ENCODE data around the gene EPHA8. TPM values are rescaled to one million over a fixed set of nuclear protein-coding genes. Genes with fewer than 3 reads are reported as not detected.

The EPHA8 gene
- total and polyA plus RNA-seq, 4 donors: 1.8 to 17.1 (median 9.0) TPM

DNA sequence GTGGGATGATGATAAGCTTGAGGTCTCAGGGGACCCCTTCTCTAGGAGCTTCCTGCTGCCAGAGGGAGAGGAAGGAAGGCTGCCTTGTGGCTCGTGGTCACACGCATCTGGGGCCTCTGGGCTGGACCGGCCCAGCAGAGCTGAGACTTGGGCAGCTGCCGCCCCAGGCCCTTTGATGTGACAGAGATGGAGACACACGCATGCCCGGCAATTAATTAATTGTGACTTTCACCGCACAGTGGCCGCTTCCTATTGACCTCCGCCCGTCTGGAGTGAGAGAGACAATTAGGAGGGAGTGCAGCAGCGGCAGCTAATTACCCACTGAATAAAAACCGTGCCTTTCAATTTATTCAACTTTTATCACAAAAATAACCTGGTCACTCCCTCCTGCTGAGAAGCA is 56.5 kb downstream of the EPHA8 start:
- 19% methylated on average over 6 of the region's 12 CpGs for whole genome bisulfite sequencing (ENCODE audit: insufficient coverage)
- no peaks in the 10 kb centered on the region for H3K9me3 ChIP-seq (ENCODE audit: control insufficient read depth, insufficient read depth, low read length)
- H3K27me3 ChIP-seq (ENCODE audit: control insufficient read depth, insufficient read depth, low read length): peaks cover 23% of the 10 kb centered on the region
- no peaks in the 10 kb centered on the region for H3K36me3 ChIP-seq (ENCODE audit: control insufficient read depth, insufficient read depth, low read length)
- H3K4me1 ChIP-seq (ENCODE audit: control insufficient read depth, insufficient read depth, low read length): peaks cover 6% of the 10 kb centered on the region
- H3K4me3 ChIP-seq (ENCODE audit: low read depth, low read length): no peak overlapping the region
- no peak overlapping the region for H3K27ac ChIP-seq (ENCODE audit: low read depth, low read length)
- peak in 1 of 6 donors; percentile 39 for DNase-seq (ENCODE audit: low read depth in 4 of 6, low spot score in 6 of 6)

DNA sequence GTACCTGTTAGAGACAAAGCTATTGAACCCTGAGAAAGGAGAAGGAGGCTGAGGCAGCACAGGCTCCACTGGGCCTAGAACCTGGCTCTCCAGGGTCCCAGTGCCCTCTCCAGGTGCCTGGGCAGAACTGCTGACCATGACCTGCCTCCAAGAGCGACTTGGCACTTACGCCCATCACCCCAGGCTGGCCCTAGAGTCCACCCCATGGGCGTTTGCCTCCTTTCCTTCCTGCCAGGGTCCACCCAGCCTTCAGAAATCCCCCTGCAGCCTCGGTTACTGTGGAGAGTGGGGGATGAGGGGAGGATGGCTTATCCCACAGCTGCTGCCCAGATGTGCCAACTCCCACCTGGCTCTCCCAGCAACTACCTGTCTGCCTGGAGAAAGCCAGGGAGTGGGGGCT is 58.5 kb downstream of the EPHA8 start:
- H3K4me1 ChIP-seq (ENCODE audit: control insufficient read depth, insufficient read depth, low read length): peaks cover 20% of the 10 kb centered on the region
- no peak overlapping the region for H3K27ac ChIP-seq (ENCODE audit: low read depth, low read length)
- no peak for DNase-seq (ENCODE audit: low read depth in 4 of 6, low spot score in 6 of 6)
- no CpG with 5 or more reads among the region's 4 CpGs for WGBS (ENCODE audit: insufficient coverage)
- H3K27me3 ChIP-seq (ENCODE audit: control insufficient read depth, insufficient read depth, low read length): peaks cover 28% of the 10 kb centered on the region
- H3K9me3 ChIP-seq (ENCODE audit: control insufficient read depth, insufficient read depth, low read length): no peaks in the 10 kb centered on the region
- H3K4me3 ChIP-seq (ENCODE audit: low read depth, low read length): no peak overlapping the region
- H3K36me3 ChIP-seq (ENCODE audit: control insufficient read depth, insufficient read depth, low read length): no peaks in the 10 kb centered on the region

DNA sequence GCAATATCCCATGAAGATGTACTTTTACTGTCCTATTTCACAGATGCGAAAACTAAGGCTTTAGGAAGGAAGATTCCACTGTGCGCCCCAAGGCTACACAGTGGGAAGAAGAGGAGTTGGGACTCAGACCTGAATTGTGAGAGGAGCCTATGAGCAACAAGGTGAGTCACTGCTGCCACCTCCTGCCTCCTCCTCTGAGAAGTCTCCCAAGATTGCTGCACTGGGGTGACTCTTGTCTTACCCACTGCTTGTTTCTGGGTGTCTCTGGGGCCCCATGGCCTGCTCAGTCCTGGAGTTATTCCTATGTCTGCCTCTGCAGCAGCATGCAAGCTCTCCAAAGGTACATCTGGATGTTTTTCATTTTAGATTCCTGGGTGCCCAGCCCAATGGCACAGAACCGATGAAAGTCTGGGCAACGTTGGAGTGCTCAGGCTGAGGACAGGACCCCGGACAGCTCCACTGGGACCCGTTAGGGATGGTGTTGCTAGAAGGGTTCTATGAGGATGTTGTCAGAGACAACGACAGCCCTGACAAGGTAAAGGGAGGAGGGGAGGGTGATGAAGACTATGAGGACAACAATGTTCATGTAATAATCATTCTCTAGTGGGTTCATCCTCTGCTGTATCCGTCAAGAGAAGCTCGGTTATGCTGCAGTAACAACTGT is 62.1 kb downstream of the EPHA8 start:
- Histone ChIP-seq H3K36me3 (ENCODE audit: control insufficient read depth, insufficient read depth, low read length) (no peaks in the 10 kb centered on the region), H3K9me3 (ENCODE audit: control insufficient read depth, insufficient read depth, low read length) (no peaks in the 10 kb centered on the region), H3K4me3 (ENCODE audit: low read depth, low read length) (no peak overlapping the region), H3K4me1 (ENCODE audit: control insufficient read depth, insufficient read depth, low read length) (peaks cover 16% of the 10 kb centered on the region), H3K27me3 (ENCODE audit: control insufficient read depth, insufficient read depth, low read length) (peaks cover 11% of the 10 kb centered on the region), H3K27ac (ENCODE audit: low read depth, low read length) (no peak overlapping the region)
- WGBS (ENCODE audit: insufficient coverage): 52% methylated on average over 7 of the region's 9 CpGs
- DNase-seq (ENCODE audit: low read depth in 4 of 6, low spot score in 6 of 6): no peak

DNA sequence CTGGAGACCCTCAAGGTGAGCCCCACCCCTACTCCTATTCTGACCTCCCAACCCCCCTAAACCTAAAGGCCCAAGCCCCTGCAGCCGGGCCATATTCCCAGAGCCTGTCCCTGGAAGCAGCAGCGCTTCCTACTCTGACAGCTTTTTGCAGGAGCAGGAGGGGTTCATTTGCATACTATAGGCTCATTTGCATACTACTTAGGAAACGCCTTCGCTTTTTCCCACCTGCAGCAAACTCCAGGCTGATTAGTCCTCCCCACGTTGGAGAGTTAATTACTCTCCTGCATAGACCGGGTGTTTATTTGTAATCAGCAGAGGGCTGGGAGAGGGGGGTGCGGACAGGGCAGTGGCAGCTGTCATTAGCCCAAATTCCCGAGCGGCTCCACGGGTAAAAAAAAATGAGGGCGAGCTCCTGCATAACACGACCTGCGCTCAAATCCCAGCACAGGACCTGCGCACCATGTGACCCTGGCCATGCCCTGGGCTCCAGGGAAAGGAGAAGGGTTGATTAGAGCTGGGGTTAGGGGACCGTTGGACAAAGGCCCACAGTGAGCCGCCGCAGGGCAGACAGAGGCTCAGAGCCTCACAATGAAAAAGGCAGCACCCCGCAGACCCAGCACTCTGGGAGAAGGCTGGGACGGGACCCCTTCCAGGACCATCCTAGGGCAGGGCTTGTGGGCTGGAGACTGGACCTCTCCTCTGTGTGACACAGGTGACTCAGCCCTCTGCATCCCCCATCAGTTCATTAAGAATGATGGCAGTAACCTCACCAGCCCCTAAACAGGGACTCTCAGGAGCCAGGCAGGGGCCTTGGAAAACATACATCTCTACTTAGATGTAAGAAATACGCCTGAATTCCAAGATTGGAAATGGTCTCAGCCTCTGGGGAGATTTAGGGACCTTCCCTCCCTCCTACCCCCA is 63.2 kb downstream of the EPHA8 start:
- peaks cover 16% of the 10 kb centered on the region for H3K4me1 ChIP-seq (ENCODE audit: control insufficient read depth, insufficient read depth, low read length)
- no peak overlapping the region for H3K4me3 ChIP-seq (ENCODE audit: low read depth, low read length)
- H3K9me3 ChIP-seq (ENCODE audit: control insufficient read depth, insufficient read depth, low read length): no peaks in the 10 kb centered on the region
- H3K27ac ChIP-seq (ENCODE audit: low read depth, low read length): no peak overlapping the region
- DNase-seq (ENCODE audit: low read depth in 4 of 6, low spot score in 6 of 6): peak in 1 of 6 donors; percentile 78
- peaks cover 11% of the 10 kb centered on the region for H3K27me3 ChIP-seq (ENCODE audit: control insufficient read depth, insufficient read depth, low read length)
- H3K36me3 ChIP-seq (ENCODE audit: control insufficient read depth, insufficient read depth, low read length): no peaks in the 10 kb centered on the region
- 20% methylated on average over 14 of the region's 20 CpGs for WGBS (ENCODE audit: insufficient coverage)

DNA sequence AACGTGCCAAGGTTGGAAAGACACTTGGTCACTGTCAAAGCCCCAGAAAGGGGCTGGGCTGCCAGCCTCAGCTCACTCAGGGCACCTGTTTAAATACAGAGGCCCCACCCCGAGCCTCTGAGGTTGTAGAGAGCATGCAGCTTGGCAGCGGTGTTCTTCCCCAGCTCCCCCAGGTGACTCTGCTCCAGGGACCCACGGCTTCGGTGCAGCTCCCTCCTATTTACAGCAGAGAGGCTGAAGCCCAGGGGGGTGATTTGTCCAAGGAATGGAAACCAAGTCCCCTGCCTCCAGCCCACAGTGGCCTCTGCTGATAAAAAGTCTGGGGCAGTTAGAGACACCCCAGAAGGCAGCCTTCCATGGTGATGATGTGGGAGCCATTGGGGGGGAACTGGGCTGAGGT is 64.0 kb downstream of the EPHA8 start:
- no peak for DNase-seq (ENCODE audit: low read depth in 4 of 6, low spot score in 6 of 6)
- Histone ChIP-seq H3K27me3 (ENCODE audit: control insufficient read depth, insufficient read depth, low read length) (peaks cover 6% of the 10 kb centered on the region), H3K36me3 (ENCODE audit: control insufficient read depth, insufficient read depth, low read length) (no peaks in the 10 kb centered on the region), H3K4me1 (ENCODE audit: control insufficient read depth, insufficient read depth, low read length) (peaks cover 16% of the 10 kb centered on the region), H3K9me3 (ENCODE audit: control insufficient read depth, insufficient read depth, low read length) (no peaks in the 10 kb centered on the region), H3K27ac (ENCODE audit: low read depth, low read length) (no peak overlapping the region), H3K4me3 (ENCODE audit: low read depth, low read length) (no peak overlapping the region)
- WGBS (ENCODE audit: insufficient coverage): 56% methylated on average over 3 of the region's 5 CpGs

DNA sequence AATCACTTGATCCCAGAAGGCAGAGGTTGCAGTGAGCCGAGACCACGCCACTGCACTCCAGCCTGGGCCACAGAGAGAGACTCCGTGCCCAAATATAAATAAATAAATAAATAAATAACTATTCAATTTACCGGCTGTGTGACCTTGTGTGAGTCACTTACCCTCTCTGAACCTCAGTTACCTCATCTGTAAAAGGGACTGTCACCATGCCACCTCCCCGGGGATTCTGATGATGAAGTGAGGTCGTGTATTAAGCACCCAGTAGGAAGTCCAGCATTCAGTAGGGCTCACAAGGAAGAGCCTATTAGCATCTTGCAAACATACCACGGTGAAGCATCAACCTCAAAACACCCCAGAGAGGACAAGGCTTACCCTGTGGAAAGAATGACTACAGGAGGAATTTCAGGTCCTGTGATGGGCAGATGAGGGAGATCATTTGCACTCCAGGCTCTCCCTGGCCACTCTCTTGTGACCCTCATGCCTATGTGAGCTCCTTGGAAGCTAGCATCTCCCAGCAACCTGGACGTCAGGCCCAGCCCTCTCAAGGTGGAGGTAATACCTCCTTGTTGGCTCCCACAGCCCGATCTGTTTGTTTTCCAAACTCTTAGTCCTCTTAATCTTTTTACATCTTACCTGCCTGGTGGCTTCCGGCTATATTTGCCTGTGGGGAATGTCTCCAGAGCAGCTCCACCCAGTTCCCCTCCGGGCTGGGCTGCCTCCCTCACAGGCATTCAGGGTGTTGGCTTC is 65.6 kb downstream of the EPHA8 start:
- peaks cover 6% of the 10 kb centered on the region for H3K27me3 ChIP-seq (ENCODE audit: control insufficient read depth, insufficient read depth, low read length)
- H3K4me3 ChIP-seq (ENCODE audit: low read depth, low read length): no peak overlapping the region
- peaks cover 16% of the 10 kb centered on the region for H3K4me1 ChIP-seq (ENCODE audit: control insufficient read depth, insufficient read depth, low read length)
- no peaks in the 10 kb centered on the region for H3K9me3 ChIP-seq (ENCODE audit: control insufficient read depth, insufficient read depth, low read length)
- DNase-seq (ENCODE audit: low read depth in 4 of 6, low spot score in 6 of 6): no peak
- WGBS (ENCODE audit: insufficient coverage): 28% methylated on average over 4 of the region's 11 CpGs
- no peaks in the 10 kb centered on the region for H3K36me3 ChIP-seq (ENCODE audit: control insufficient read depth, insufficient read depth, low read length)
- H3K27ac ChIP-seq (ENCODE audit: low read depth, low read length): no peak overlapping the region

DNA sequence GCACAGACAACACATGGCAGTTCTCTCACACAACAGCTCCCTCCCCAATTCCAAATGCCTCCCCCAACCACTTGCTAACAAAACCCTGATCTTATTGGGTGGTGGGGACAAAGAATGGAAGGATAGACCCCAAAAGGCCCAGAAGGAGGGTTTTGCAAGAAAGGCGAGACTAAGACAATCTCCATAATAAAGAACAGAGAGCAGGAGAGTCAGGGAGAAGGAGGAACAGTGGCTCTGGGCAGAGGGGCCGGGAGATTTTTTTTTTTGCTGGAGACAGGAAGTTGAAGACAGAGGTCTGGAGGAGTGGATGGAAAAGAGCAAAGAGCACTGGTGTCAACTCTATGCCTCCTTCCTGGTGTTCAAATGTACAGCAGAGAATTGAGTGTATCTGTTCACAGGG is 66.6 kb downstream of the EPHA8 start:
- WGBS (ENCODE audit: insufficient coverage): 29% methylated on average over 1 of the region's 2 CpGs
- Histone ChIP-seq H3K4me1 (ENCODE audit: control insufficient read depth, insufficient read depth, low read length) (peaks cover 16% of the 10 kb centered on the region), H3K27me3 (ENCODE audit: control insufficient read depth, insufficient read depth, low read length) (peaks cover 5% of the 10 kb centered on the region), H3K9me3 (ENCODE audit: control insufficient read depth, insufficient read depth, low read length) (no peaks in the 10 kb centered on the region), H3K4me3 (ENCODE audit: low read depth, low read length) (no peak overlapping the region), H3K36me3 (ENCODE audit: control insufficient read depth, insufficient read depth, low read length) (no peaks in the 10 kb centered on the region), H3K27ac (ENCODE audit: low read depth, low read length) (no peak overlapping the region)
- no peak for DNase-seq (ENCODE audit: low read depth in 4 of 6, low spot score in 6 of 6)

DNA sequence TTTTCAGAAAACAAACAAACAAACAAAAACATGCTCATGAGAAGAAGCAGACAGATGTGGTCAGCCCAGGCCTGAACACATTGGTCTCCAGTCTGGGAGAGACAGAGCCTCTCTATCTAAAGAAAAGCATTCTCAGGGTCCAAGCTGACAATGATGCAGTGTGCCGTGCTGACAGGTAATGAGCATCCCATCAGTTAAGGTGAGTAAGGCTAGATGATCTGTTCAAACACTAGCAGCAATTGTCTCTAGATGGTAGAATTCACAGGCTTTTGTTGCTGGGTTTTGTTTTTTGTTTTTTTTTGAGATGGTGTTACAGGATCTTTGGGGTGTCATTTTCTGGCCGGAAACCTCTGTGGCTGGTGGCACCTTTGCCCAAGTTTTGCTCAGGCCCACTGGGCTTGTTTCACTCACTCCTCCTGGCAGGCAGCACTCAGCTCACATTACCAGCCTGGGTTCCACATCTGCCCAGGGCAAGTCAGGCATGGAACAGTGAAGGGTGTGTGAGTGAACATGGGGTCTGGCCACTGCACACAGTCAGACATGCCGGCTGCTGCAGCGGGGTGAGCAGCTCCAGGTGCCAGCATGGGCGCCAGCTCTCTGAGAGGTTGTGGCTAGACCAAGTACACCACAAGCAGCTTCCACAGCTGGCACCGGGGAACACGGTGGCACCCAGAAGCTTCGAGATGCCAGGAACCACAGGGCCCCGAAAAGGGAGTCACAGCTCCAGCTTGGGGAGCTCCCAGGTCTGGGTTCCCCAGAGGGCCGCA is 70.6 kb downstream of the EPHA8 start:
- DNase-seq (ENCODE audit: low read depth in 4 of 6, low spot score in 6 of 6): no peak
- no peak overlapping the region for H3K4me3 ChIP-seq (ENCODE audit: low read depth, low read length)
- no peak overlapping the region for H3K27ac ChIP-seq (ENCODE audit: low read depth, low read length)
- 94% methylated on average over 9 of the region's 10 CpGs for WGBS (ENCODE audit: insufficient coverage)
- no peaks in the 10 kb centered on the region for H3K36me3 ChIP-seq (ENCODE audit: control insufficient read depth, insufficient read depth, low read length)
- no peaks in the 10 kb centered on the region for H3K27me3 ChIP-seq (ENCODE audit: control insufficient read depth, insufficient read depth, low read length)
- no peaks in the 10 kb centered on the region for H3K9me3 ChIP-seq (ENCODE audit: control insufficient read depth, insufficient read depth, low read length)
- peaks cover 1% of the 10 kb centered on the region for H3K4me1 ChIP-seq (ENCODE audit: control insufficient read depth, insufficient read depth, low read length)

DNA sequence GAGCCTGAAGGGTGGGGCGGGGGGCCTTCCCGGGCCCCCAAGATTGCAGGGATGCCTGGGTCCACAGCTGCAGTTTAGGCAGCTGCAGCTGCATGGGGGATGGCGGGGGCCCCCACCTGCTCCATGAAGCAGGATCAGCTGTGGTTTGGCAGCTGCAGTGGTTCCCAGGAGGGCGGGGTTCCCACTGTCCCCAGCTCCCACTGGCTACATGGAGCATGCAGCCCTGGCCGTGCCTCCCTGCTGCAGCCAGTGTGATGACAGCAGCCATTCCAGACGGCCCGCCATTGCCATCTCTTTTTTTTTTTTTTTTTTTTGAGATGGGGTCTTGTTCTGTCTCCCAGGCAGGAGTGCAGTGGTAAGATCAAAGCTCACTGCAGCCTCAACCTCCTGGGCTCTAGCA is 72.1 kb downstream of the EPHA8 start:
- 69% methylated on average over 4 of the region's 7 CpGs for WGBS (ENCODE audit: insufficient coverage)
- Histone ChIP-seq H3K4me3 (ENCODE audit: low read depth, low read length) (no peak overlapping the region), H3K36me3 (ENCODE audit: control insufficient read depth, insufficient read depth, low read length) (no peaks in the 10 kb centered on the region), H3K27ac (ENCODE audit: low read depth, low read length) (no peak overlapping the region), H3K9me3 (ENCODE audit: control insufficient read depth, insufficient read depth, low read length) (no peaks in the 10 kb centered on the region), H3K27me3 (ENCODE audit: control insufficient read depth, insufficient read depth, low read length) (no peaks in the 10 kb centered on the region), H3K4me1 (ENCODE audit: control insufficient read depth, insufficient read depth, low read length) (peaks cover 7% of the 10 kb centered on the region)
- no peak for DNase-seq (ENCODE audit: low read depth in 4 of 6, low spot score in 6 of 6)
